OCI-LY3 (cell line): ENCODE measurements around the gene SRGAP2B.
"Not testable (repeated sequence)": the region's sequence is repeated elsewhere in the genome, so short reads cannot be mapped to it uniquely, and the experiment has no call there.

Experiments
- CTCF ChIP-seq: fragments of 200-600, 300-600 bp; sonication (generic); IDR thresholded peaks from 2 replicates; pipeline ENCODE4 v1.5.1; 2014; ENCODE audit warnings: antibody characterized with exemption, low read length, low read depth
- EZH2phosphoT487 ChIP-seq: fragments of 200-600 bp; shearing (Covaris generic); IDR thresholded peaks from 2 replicates; pipeline ENCODE4 v1.6.1; 2018; ENCODE audit warnings: antibody characterized with exemption, mixed run types, low read depth

- not testable (repeated sequence) for TF ChIP-seq CTCF, EZH2phosphoT487
These were observed 184.4 kb downstream of the SRGAP2B start for GRCh38 chr1:144910729-144911128.
